ENCODE results near the gene SH3TC1.

The SH3TC1 gene

DNA sequence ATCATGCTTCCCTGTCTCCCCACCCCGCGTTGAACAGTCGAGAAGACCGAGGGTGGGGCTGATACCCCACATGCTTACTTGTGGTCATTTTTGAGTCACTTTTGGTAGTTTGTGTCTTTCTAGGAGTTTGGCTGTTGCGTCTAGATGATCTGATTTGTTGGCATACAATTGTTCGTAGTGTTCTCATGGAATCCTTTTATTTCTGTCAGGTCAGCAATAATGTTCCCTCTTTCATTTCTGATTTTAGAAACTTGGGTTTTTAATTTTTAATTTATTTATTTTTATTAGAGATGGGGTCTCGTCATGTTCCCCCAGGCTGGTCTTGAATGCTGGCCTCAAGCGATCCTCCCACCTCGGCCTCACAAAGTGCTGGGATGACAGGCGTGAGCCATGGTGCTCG, 30.9 kb downstream of the SH3TC1 start:
- no peak for DNase-seq (ENCODE audit: low read depth)

DNA sequence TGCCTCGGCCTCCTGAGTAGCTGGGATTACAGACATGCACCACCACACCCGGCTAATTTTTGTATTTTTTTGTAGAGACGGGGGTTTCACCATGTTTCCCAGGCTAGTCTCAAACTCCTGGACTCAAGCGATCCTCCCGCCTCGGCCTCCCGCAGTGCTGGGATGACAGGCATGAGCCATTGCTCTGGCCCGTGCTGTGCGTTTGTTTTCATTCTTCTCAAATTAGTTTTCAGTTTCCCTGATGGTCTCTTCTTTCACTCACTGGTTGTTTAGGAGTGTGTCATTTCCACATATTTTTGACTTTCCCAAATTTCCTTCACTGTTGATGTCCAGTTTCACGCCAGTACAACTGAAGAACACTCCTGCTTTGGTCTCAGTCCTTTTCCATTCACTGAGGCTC, 31.8 kb downstream of the SH3TC1 start:
- DNase-seq (ENCODE audit: low read depth) = no peak

DNA sequence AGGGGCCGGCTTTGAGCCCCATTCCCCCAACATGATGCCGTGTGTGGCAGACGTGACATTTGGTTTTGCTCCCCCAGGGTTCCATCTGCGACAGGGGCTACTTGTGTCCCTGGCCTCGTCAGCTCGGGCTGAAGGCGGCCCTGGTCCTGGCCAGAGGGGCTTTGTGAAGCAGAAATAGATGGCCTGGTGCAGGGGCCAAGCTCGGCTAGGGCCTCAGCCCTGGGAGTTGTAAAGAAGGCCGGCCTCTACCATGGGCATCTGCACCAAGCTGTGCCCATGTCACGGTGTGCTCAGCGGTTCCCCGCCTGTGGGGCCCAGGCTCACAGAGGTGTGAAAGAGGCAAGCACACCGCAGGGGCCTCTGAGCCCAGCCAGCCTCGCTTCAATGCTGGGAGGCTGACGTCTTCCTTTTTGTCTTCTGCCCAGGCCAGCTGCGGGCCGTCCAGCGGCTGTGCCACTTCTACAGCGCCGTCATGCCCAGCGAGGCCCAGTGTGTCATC, 32.5 kb downstream of the SH3TC1 start:
- DNase-seq (ENCODE audit: low read depth) = no peak

DNA sequence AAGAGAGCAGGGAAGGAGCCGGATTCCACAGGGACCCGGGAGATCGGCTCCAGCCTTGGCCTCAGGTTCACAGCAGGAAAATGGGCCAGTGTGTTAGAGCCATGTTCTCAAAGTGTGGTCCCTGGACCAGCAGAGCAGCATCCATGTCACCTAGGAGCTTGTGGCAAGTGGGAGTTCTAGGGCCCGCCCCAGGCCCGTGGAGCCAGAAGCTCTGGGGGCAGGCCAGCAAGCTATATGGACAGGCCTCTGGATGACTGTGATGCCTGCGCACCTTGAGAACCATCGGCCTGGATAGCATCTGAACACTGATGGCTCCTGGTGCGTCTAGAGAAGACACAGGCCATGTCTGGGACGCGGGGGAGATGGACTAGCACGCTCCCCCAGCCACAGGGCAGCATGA, 33.7 kb downstream of the SH3TC1 start:
- DNase-seq (ENCODE audit: low read depth) = no peak

DNA sequence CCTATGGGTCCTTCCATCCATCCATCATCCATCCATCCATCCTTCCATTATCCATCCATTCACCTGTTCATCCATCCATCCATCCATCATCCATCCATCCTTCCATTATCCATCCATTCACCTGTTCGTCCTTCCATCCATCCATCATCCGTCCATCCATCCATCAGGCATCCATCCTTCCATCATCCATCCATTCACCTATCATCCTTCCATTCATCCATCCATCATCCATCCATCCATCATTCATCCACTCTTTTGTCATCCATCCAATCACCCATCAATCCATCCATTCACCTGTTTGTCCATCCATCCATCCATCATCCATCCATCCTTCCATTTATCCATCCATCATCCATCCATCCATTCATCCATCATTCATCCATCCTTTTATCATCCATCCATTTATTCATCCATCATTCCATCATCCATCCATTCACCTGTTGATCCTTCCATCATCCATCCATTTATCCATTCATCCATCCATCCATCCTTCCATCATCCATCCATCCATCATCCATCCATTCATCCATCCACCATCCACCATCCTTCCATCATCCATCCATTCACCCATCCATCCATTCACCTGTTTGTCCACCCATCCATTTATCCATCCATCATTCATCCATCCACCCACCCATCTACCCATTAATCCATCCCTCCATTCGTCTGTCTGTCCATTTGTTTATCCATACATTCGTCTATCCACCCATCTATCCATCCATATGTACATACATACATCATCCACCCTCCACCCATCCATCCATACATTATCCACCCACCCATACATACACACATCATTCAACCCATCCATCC, 34.8 kb downstream of the SH3TC1 start:
- no peak for DNase-seq (ENCODE audit: low read depth)

DNA sequence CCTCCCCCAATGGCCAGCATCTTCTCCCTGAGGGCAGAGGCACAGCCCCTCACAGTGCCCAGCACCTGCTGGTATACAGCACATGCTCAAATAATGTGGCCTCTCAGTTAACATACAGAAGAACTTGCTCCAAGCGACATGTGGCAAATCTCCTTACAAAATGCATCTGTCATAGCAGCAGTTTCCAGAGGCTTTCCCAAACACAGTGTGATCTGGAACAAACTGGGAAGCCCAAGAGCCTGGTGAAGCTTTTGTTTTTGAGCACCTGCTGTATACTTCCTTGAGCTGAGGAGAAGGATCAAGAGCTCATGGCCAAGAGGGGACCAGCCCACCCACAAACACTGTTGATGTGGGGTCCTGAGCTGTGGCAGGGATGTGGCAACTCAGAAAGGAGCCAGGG, 35.6 kb downstream of the SH3TC1 start:
- DNase-seq (ENCODE audit: low read depth) = no peak

DNA sequence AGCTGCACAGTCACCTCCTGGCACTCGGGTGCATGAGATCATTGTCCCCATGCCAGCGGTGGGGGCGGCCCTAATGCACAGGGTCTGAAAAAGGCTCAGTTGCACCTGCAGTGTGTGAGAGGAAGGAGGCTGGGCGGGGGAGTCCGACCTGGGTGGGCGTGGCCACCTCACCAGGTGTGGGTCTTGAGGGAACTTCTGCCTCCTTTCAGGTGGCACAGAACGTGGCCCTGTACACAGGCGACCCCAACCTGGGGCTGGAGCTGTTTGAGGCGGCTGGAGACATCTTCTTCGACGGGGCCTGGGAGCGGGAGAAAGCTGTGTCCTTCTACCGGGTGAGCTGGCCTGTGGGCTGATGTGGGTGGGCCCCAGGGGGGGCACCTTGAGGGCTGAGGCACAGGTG, 36.1 kb downstream of the SH3TC1 start:
- no peak for DNase-seq (ENCODE audit: low read depth)

DNA sequence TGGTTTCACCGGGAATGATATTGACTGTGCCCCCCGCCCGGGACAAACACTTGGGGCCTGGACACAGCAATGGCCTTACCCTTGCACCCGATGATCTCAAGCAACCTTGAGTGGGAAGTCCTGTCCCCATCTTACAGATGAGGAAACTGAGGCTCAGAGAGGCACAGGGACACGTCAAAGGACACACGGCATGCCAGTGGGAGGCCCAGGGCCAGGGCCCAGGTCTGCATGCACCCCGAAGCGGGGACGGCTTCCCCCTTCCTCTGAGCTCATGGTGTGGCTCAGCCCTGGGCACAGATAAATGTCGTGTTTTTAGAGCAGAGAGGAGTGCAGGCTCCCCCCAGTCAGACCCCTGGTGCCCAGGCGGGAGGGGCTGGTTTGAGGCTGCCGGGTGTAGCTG, 36.6 kb downstream of the SH3TC1 start:
- DNase-seq (ENCODE audit: low read depth) = no peak

DNA sequence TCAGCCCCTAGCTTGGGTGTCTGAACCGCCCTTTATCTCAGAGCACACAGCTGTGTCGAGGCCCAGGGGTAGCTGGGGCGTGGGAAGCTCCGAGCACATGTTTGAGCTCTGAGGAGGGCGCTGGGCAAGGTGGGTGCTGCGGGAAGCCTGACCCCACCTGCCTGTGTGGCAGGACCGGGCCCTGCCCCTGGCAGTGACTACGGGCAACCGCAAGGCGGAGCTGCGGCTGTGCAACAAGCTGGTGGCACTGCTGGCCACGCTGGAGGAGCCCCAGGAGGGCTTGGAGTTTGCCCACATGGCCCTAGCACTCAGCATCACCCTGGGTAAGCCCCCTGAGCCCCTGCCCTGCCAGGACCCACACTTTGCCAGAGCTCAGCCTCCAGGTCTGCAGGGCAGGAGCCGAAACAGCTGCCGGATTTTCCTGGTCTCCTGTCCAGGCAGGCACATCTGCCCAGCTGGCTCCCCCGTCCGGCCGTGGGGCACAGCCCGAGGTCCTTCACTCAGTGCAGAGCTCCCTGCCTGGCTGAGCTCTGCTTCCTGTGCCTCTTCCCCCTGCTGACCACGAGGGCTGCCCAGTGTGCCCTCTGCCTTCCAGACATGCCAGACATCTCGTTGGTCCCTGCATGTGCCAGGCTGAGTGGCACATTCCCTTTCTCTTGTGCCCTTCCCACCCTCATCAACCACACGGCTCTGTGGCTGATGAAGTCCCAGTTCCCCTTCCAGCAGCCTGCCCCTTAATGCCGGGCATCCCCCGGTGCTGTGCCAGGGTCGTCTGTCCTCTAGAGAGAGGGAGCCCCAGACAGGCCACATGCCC, 37.2 kb downstream of the SH3TC1 start:
- no peak for DNase-seq (ENCODE audit: low read depth)

DNA sequence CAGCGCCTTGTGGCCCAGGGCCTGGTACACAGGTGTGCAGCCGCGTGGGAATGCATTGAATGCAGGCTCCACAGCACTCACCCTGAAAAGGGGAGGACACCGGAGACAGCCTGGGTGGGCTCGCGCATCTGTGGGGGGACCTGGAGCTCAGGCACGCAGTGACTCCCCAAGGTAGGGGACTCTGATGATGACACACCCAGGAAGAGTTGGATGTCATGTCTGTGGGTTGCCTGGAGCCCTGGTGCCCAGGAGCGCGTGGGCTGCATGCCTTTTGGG, 37.8 kb downstream of the SH3TC1 start:
- DNase-seq (ENCODE audit: low read depth) = no peak

DNA sequence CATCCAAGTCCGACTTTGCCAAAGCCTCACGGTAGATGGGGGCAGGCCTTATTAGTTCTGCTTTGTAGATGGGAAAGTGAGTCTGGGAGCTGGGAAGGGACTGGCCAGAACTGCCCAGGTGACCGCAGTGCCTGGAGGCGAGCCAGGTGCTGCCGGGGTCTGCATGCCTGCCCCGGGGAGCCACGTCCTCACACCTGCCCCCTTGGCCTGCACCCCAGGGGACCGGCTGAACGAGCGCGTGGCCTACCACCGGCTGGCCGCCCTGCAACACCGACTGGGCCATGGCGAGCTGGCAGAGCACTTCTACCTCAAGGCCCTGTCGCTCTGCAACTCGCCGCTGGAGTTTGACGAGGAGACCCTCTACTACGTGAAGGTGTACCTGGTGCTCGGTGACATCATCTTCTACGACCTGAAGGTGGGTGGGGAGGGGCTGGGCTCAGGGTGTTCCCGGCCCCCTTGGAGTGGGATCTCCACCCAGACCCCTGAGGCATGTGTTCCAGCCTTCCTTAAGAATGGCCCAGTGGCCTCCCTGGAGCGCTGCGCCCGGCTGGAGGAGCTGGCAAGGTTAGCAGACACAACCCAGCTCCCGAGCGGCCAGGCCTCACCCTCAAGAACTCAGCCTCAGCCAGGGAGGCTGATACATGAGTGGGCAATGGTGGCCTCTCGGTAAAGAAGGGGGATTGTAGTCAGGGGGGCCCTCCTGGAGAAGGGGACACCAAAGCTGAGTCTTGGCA, 38.3 kb downstream of the SH3TC1 start:
- no peak for DNase-seq (ENCODE audit: low read depth)

DNA sequence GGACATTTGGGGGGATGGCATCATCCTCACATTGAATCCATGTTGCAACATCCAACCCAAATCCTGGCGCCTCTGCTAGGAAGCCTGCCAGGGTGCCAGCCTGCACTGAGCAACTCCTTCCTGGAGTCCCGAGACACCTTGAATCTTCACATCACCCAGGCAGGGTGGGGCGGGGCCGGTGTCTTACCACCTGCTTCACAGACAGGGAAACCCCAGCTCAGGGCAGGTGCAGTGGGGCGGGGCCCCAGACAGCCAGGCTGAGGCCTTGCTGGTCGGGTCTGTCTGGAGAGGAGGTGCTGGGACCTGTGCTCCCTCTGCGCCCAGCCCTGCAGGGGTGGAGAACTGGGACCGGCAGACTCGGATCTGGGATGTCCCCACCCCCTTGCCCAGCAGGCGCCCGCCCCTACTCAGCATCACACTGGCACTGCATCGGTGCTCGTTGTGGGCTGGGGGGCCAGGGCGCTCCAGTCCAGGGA, 39.0 kb downstream of the SH3TC1 start:
- DNase-seq (ENCODE audit: low read depth) = no peak

DNA sequence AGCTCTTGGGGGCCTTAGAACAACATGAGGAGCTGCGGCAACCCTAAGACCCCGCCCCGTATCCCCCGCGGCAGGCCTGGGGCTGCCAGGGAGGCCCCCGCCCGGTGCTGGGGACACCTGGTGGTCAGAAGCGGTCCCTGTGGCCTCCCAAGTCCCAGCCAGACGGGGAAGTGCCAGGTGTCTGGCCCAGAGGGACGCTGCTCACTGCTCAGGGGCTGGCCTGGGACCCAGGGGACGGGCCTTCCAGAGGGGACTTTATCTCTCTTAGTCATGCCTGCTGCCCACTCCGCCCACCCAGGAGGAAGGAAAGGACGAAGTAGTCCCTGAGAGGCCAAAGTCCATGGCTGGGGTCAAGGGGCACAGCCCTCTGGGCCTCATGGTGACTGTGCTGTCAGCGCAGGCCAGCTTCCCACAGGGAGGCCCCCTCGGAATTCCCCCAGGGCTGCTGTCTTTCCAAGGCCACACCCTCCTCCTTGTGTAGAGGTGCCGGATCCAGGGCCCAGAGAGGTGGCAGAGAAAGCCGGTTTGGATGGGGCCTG, 39.5 kb downstream of the SH3TC1 start:
- DNase-seq (ENCODE audit: low read depth) = no peak

DNA sequence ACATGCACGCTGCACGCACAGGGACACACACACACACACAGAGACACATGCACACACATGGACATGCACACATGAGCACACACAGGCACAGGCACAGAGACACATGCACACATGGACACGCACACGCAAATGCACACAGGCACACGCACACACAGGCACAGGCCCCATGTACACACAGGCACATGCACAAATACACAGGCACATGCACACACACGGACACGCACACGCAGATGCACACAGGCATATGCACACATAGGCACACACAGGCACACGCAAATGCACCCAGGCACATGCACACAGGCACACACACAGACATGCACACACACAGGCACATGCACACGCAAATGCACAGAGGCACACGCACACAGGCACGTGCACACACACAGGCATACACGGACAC, 40.1 kb downstream of the SH3TC1 start:
- no peak for DNase-seq (ENCODE audit: low read depth)

DNA sequence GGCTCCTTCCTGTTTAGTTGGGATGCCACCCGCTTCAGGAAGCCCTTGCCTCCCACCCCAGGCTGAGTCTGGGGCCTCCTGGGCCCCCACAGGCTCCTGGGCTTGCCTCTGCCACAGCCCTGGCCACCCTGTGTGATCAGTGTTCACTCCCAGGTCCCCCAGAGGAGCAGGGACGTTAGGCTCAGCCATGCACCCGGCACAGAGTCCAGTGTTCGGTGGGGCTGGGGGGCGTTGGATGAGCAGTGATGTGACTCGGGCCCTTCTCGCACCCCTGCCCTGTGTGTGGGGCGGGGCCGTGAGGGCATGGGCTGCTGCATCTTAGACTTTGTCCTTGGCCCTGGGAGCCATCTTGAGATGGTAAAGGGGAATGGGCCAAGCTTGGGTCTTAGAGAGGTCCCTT, 40.6 kb downstream of the SH3TC1 start:
- DNase-seq (ENCODE audit: low read depth) = no peak

DNA sequence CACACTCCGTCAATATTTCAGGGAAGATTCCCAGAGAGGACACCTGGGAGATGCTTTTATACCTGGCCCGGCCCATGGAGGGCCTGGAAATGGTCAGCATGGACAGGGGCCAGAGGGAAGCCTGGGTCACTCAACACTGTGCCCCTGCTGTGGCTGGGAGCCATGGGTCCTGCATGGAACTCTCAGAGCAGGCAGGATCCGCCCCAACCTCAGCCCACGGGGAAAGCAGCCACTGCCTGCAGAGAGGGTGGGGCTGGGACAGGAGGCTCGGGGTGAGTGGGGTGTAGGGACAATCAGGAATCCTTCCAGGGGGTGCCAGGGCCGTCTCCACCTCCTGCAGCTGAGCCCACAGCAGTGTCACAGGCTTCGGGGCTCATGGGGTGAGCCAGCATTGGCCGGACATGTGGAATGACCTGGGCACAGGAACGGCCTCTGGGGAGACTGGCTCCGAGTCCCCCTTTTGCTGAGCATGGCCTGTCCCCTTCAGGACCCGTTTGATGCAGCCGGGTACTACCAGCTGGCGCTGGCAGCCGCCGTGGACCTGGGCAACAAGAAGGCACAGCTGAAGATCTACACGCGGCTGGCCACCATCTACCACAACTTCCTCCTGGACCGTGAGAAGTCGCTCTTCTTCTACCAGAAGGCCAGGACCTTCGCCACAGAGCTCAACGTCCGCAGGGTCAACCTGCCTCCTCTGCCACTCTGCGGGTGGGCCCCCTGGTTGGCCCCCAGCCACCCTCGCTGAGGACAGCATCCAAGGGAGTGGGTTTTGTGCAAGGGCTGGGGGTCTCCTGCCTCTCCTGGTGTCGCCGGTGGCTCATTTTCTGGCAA, 41.3 kb downstream of the SH3TC1 start:
- DNase-seq (ENCODE audit: low read depth) = no peak

DNA sequence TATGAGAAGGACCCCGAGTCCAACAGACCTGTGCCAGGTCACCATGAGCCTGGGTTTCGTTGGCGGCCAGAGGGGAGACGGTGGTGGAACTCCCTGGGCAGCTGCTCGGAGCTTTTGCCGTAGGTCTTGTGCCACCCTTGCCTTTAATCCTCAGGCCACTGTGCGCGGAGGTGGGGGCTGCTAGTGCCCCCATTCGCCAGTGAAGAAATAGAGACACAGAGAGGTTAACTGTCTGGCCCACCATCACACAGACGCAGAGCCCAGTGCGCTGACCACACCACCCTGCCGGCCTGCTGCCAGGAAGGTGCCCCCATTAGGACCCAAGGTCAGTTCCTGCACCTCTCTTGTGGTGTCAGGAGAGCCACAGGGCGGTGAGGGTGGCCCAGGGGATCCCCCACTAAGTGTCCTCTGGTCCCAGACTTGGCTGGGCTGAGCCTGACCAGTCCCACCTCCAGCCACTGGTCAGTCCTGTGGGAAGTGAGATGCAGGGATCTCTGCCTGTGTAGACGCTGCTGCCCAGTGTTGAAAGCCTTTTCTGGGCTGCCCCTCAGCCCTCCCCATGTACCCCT, 42.2 kb downstream of the SH3TC1 start:
- DNase-seq (ENCODE audit: low read depth) = no peak

DNA sequence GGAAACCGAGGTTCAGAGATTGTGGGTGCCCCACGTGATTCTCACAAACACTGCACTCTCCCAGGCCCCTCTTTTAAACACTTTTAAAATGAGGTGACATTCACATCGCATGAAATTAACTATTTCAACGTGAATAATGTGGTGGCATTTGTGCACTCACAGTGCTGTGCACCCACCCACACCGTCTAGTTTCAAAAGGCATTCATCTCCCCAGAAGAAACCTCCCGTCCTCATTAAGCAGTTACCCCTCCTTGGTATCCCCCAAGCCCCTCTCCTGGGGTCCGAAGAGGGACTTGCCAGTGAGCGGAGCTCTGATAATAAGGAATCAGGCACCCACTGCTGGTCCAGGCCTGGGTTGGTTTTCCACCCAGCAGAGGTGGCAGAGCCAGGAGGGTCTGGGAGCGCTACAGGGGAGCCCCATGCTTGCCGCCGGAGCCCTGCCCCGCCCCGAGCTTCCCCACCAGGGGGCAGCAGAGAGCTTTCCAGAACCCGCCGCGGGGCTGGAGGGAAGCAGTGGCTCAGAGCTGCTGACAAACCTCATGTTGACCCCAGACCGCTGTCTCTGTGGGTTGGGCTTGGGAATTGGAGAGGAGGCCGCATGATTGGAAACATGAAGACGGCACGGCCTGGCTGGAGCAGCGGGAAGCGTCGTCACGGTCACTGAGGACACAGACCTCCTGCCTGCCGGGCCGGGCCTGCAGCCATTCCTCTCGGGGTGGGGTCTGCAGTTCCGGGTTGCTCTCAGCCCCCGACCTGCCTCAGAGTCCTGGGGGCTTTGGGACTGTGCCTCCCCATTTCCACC, 43.0 kb downstream of the SH3TC1 start:
- peak; percentile 75 for DNase-seq (ENCODE audit: low read depth)

DNA sequence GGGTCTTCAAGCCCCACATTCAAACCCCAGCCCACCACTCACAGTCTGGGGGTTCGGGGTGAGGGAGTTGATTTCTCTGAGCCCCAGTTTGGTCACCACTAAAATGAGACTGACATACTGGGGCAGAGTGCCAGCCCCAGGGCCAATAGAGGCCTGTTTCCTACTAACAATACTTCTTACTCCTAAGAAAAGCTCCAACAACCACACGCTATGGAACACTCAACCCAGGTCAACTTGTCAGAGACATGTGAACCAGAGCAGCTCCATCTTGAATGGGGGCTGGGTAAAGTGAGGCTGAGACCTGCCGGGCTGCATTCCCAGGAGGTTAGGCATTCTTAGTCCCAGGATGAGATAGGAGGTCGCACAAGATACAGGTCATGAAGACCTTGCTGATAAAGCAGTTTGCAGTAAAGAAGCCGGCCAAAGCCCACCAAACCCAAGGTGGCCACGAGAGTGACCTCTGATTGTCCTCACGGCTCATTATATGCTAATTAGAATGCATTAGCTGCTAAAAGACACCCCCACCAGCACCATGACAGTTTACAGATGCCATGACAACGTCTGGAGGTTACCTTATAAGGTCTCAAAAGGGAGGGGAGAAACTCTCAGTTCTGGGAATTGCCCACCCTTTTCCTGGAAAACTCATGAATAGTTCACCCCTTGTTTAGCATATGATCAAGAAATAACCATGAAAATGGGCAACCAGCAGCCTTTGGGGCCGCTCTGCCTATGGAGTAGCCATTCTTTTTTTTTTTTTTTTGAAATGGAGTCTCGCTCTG, 43.9 kb downstream of the SH3TC1 start:
- DNase-seq (ENCODE audit: low read depth) = no peak

Data from activated T-helper 9 cell treated with anti-CD3 and anti-CD28 coated beads, Interleukin-2, amount 50 U/mL, for 16 hours (primary cell).